ENCODE data around the gene NAT10.
"Not testable (repeated sequence)": the region's sequence is repeated elsewhere in the genome, so short reads cannot be mapped to it uniquely, and the experiment has no call there.

Gene NAT10

DNA sequence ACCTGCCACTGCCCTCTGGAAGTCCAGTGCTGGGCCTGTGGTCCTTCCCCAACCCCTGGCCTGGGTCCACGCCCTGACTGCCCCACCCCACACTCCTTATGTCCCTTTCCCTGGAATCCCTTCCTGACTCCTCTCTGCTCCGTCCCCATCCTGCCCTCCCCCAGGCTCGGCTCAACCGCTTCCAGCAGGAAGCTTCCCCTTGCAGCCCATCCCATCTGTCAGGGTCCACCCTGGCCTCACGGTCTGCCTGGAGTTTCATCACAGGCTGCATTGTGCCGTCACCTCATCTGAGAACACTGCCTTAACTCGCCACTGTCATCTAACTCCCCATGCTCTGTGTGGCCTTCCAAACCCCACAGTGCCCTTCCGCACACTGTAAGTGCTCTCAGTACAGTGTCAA is 64.3 kb downstream of the NAT10 start:
- DNase-seq: no peak

DNA sequence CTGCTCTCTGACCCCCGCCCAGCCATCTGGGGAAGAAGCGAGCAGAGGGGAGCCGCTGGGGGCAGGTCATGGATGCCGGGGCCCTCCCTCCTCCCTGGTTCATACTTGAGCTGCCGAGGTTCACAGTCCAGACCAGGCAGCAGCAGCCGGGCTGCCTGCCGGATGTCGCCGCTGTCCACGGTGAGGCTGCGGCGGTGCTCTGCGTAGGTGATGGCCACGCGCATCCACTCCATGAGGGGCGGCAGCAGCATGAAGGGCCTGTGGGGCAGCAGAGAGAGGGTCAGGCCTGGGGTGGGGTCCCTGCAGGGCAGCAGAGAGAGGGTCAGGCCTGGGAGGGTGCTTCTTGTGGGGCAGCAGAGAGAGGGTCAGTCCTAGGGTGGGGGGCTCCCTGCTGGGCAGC is 67.6 kb downstream of the NAT10 start:
- no peak for DNase-seq

DNA sequence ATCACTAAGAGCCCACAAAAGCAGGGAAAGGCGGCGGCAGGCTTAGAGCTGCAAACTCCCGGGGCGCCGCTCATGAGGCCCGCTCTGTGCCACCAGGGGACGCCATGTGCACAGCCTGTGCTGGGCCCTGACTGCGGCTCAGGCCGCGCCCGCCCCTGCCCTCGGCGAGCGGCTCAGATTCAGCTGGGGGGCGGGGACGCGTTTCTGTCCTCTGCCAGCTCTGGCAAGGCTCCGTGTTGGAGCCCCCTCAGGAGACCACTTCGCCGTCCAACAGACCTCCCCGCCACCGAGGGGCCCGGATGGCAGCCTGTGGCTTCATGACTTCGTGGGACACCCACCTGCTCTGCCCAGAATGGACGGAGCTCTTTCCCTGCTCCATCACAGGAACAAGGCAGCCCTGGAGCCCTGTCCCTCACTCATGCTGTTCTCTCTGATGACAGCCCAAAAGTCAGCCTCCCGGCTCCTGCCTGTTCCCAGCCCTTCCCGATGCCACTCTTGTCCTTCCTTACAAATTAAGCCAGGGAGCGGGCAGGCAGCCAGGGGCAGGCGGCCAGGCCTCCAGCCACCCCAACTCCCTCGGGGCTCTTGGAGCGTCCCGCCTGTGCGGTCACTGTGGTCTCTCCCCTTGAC is 69.1 kb downstream of the NAT10 start:
- DNase-seq: peak; percentile 84

DNA sequence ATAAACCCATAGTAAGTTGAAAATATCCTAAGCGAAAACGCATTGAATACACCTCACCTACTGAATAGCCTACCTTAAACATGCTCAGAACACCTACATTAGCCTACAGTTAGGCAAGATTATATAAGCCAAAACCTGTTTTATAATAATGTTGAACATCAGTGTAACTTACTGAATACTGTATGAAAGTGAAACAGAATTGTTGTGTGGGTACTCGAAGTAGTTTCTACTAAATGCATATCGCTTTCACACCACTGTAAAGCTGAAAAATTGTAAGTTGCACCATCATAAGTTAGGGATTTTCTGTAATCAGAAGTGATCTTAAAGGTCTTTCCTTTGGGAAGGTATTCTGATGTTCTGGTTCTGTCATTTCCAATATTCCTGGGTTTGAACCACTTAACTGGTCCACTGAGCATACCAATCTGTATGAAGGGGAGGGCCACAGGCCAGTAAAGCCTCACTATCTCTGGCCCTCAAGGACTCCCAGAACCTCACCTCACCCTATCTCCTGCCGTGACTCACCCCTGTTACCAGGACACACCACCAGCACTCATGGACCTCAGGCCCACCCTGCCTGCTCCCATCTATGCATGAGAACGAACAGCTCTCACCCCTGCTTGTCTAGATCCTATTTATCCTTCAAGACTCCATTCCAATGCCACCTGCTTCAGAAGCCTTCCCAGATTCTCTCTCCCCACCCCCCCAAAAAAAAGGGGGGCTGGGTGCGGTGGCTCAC is 70.0 kb downstream of the NAT10 start:
- DNase-seq: no peak

DNA sequence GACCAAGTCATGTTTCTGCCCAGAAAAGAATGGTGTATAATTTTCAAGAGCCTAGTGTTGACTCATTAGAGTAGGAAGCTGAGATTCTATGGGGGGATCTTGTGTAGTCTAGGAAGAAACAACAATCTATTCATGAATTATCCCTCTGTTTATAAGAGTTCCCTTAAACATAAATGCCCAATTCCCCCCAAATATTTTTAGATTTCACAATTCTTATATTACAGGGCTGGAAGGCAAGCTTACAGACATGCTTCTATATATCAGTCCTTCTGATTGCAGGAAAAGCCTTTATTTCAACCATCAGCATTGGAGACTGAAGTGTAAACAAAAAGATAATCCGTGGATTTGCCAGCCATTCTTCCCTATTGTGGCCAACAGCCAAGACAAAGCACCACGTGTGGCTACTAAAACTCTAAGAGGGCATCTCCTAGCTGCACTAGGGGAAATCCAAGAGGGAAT is 71.4 kb downstream of the NAT10 start:
- no peak for DNase-seq

DNA sequence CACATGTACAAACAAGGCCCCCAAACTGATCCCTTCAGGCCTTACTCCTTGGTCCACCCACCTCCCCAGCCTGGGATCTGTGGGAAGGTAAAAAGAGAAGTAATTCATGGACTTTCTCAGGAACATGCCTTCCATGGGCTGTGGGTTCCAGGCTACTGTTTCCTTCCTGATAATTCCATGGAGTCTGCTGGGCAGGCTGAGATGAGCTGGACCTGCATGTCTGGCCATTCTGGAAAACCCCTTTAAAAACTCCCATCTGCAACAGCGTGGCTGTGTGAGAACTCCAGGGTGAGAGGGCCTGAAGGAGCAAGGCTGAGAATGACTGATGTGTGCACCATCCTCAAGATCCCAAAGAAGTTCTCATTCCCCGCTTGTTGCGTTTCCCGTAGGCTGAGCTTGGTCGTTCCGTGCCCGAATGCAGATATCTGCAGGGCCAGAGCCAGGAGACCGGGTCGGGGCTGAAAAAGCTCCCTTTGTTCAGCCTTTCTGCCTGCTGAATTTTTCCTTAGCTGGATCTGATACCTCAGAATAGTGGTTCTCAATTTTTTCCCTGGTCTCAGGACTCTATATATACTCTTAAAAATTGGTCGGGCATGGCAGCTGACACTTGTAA is 72.9 kb downstream of the NAT10 start:
- no peak for DNase-seq

DNA sequence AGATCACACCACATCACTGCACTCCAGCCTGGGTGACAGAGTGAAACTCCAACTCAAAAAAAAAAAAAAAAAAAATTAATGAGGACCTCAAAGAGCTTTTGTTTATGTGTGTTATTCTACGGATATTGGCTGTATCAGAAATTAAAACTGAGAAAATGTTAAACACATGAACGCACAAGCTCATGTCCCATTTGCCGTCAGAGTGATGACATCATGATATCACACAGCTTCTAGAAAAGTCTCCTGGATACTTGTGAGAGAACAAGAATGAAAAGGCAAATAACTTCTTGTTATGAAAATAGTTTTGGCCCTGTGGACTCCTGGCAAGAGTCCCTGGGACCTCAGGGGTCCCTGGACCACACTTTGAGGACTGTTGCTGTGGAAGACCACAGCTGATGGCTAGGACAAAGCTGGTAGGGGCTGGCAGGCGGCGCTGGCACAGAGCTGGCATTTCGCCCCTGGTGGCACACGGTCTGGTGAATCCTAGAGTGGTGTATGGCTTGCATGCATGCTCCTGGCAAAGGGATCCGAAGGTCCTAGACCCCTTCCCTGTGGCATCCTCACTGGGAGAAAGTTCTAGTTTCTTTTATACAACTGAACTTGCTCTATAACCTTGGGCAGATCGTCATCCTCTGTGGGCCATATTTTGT is 73.7 kb downstream of the NAT10 start:
- DNase-seq: no peak

DNA sequence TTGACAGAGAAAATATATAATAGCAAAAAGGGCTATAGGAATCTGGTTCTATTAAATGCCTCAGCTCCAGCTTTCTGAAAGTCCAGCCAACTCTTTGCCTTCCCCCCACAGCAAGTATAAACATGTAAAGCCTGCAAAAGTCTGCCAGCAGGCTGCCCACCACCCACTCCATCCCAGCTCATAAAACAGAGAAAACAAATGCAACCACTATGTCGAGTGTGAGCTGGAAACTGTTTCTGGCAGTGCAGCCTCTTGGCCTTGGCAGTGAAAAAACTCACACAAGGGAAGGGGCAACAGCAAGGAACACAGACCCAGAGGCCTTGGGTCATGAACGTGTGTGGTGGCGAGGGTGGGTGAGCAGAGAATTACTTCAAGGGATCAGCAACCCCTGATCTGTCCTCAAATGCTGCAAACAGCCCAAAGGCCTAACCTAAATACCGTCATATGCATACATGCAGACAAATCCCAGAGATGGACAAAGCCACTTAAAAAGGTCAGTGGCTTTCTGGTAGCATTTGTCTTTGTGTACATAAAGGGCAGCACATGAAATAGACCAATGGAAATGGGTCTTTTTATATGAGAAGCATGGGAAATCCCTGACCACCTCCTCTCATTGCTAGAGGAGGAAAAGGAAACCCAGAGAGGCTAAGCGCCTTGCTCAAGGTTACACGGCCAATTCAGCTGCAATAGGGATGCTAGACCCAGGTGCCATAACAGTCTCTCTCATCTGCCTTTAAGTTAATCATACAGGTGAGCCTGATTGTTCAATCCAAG is 74.8 kb downstream of the NAT10 start:
- DNase-seq: no peak

DNA sequence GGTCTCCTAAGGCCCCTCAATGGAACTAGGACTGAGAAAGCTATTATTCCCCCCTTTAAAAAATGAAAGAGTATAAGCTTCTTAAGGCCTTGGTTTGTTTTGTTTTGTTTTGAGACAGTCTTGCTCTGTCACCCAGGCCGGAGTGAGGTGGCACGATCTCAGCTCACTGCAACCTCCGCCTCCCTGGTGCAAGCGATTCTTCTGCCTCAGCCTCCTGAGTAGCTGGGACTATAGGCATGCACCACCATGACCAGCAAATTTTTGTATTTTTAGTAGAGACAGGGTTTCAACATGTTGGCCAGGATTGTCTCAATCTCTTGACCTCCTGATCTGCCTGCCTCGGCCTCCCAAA is 75.4 kb downstream of the NAT10 start:
- DNase-seq: not testable (repeated sequence)

DNA sequence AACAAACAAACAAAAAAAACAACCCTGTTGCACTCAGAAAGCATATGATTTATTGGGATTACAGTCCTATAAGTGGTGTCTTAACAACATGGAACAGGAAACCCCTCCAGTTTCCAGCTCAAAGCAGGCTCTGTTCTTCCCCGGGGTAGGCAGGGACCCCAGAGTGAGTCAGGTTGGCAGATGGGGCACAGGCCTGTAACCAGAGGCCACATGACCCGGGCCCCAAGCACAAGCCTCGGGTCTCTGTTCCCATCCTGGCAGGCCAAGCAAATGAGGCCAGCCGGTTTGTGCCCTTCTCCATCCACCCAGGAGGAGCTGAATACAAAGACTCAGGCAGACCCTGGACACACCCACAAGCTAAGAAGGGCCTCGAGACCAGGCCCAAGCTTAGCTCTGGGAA is 75.8 kb downstream of the NAT10 start:
- DNase-seq: no peak

DNA sequence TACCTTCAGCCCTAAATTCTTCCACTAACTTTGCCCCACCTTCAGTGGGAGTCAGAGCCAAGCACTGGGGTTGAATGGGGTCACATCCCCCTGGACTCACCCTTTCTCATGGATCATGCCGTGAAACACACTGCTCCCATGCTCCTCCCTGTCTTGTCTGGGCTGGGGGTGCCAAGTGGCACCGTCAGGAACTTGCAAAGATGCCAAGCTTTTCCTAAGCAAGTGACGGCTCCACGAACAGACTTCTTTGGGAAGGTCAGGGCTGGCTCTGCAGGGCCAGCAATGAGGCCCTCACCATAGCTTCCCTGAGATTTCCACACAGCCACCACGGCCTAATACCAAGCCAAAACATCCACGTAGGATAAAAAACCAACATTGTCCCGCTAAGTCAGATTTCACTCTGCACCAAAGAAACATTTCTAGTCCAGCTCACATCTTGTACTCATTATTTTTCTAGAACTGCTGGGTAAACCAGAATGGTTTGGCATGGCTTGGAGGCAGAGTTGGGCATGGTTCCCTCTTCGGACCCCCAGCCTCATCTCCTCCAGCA is 76.5 kb downstream of the NAT10 start:
- no peak for DNase-seq

DNA sequence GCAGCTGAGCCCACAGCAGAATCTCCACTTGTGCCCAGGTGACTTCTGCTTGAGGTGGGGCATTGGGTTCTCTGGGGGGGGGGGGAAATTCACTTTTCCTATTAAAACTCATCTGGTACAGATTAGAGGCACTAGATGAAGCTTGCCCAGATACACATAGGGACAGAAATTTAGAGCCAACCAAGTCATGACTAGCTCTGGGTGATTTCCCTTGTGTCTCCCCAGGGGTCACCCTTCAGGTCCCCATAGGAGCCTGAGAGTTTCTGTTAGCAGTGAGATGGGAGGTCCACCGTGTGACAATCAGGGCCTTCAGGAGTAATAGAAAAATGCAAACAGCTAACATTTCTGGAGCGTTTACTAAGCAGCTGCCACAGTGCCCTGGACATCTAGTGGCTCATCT is 77.0 kb downstream of the NAT10 start:
- DNase-seq: no peak

DNA sequence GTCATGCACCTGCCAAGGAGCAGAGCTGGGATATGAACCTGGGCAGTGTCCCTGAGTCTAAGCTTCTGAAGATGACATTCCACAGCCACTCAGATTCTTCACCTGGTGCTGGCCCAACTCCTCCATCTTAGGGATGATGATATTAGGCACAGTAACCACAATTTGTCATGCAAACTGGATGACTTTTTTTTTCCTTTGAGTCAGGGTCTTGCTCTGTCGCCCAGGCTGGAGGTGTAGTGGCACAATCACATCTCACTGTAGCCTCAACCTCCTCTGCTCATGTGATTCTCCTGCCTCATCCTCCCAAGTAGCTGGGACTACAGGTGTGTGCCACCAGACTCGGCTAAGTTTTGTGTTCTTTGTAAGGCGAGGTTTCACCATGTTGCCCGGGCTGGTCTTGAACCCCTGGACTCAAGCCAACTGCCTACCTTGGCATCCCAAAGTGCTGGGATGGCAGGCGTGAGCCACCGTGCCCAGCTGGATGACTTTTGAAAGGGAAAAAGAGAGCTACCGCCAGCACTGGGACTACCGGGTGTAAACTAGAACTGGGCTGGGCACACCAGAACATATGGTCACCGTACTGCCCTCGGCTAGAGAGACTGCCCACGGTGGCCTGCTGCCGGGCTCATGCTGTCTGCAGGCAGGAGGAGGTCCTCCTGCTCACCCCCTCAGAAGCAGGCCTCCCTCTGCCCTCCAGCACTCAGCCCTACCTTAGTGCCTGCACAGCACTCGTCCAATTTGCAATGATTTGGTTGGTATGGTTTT is 77.7 kb downstream of the NAT10 start:
- no peak for DNase-seq

DNA sequence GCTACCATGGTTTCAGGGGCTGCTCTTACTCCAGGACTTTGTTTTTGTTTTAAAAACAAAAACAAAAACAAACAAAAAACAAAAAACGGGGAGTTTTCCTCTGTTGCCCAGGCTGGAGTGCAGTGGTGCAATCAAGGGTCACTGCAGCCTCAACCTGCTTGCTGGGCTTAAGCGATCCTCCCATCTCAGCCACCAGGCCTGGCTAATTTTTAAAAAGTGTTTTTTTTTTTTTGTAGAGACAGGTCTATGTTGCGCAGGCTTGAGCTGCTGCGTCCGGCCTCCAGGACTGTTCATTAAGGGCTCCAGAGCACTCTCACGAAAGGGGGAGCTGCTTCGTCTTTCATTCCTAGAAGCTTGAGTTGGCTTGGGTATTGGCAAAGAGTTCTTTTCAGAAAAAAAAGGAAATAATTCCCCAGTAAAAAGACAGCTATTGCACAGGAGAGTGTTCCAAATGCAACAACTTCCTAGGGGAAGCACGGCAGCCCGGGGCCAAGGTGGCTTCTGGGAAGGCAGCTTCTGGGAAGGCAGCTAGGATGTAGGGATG is 78.5 kb downstream of the NAT10 start:
- no peak for DNase-seq

DNA sequence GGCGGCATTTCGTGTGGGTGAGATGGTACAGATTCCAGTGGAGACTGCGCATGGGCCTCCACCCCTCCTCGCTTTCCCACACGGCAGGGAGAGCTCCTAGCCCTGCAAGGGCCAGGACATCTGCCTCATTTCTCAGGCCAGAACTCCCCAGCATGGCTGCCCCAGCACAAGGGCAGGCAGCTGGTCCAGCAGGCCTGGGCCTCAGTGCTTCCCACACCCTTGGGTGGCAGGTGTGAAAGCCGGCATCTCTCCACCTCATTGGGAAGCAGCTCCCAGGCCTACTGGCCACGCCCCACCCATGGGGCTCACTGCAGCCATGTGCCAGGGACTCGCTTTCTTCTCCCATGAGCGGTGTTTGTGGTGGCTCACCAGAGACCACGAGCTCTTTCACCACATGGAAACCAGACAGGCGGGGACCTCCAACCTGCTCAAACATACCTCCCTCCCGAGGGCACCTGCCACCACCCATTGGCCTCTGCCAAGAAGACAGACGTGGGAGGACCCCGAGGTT is 79.1 kb downstream of the NAT10 start:
- DNase-seq: no peak

DNA sequence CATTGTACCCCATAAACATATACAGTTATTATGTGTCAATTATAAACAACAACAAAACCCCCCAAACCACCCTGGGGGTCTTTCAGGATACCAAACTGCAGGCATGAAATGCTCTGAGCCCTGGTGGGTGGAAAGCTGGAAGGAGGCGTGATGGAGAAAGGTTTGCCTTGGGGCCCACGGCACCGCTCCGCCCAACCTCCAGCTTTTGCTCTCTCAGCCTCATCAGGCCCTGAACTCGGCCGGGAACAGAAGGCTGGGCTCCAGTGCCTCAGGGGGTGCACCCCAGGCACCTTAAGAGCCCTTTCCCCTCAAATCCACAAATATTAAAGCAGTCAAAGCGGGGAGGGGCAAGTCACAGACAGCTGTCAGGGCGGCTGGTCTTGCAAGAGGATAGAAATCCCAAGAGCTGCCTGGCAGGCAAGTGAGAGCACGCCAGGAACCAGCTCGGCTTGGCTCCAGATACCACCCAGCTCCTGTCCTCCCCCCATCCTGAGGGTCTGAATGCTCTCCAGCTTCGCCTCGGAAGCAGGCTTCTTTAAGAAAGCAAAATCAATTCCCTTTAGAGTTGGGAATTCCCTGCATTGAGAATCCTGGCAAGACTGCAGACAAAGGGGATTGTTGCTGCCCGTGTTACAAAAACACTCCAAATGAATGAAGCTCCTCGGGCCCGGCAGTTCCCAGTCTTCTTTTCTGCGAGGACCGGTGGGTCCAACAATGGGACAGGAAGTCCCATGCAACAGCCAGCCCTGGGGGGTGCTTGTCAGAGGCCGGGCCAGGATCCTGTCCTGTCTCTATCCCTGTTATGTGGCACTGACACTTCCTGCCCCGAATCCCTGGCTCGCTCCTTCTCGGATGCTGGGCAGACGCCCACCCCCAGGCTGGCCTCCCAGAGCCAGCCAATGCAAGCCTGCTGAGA is 80.8 kb downstream of the NAT10 start:
- no peak for DNase-seq

DNA sequence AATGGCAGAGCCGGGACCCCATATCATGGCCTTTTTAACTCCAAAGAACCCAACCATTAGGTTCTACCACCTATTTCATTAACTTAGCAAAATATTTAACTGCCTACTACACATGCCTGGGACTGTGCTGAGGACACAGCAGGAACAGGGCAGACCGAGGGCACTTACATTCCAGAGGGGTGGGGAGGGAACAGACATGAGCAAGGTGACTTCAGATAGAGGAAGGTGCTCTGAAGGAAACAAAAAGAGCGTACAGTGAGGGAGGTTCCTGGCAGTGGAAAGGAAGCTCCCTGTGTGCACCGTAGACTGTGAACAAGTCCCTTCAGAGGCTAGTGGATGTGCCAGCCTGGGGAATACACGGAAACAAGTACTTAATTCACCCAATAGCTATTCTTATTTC is 82.8 kb downstream of the NAT10 start:
- DNase-seq: no peak

DNA sequence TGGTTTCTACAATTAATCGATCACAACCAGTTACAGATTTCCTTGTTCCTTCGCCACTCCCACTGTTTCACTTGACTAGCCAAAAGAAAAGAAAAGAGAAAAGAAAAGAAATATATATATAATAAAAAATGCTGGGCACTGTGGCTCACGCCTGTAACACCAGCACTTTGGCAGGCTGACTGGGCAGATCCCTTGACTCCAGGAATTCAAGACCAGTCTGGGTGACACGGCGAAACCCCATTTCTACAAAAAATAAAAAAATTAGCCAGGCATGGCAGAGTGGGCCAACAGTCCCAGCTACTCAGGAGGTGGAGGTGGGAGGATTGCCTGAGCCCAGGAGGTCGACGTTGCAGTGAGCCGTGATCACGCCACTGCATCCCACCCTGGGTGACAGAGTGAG is 83.8 kb downstream of the NAT10 start:
- no peak for DNase-seq

DNA sequence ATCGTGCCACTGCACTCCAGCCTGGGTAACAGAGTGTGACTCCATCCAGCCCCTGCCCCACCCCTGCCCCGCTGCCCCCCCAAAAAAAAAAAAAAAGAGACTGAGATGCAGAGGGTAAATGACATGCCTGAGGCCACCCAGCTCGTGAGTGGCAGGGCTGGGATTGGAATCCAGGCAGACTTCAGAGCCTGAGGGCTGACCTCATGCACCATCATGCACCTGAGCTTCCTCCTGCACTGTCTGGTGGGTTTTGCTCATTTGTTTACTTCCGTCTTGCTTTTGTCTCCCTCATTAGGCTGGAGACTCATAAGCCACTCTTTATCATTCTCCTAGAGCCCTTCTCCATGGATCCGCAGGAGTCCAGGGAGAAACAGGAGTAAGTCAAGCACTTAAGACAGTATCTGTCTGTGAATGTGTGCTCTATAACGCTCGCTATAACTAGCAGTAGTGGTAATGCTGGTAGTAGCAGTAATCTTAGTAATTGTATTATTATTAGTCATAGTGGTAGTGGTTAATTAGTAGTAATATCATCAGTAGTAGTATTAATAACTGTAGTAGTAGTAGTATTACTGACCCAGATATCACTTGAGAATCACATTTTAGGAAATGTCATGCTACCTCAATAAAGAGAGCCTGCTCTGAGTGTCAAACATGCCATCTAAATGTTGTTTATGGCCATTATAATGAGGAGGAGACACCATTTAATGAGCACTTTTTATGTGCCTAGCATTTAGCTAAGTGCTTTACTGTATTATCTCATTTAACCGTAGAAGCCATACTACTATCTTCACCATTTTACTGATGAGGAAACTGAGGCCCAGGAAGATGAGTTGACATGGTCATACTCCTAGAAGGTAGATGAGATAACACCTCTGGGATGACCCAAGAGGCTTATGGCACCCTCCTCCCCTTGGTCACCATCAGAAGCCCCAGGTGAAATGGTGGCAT is 85.0 kb downstream of the NAT10 start:
- DNase-seq: no peak

Data from activated naive CD4-positive, alpha-beta T cell treated with Interleukin-2 at 50 U/mL for 16 hours (primary cell).